ENCODE results near the gene SLC17A9. TPM values are rescaled to one million over a fixed set of nuclear protein-coding genes. Genes with fewer than 3 reads are reported as not detected.

SLC17A9 gene
- total RNA-seq, 1 donor from 2014 or later: 3.2 TPM

DNA sequence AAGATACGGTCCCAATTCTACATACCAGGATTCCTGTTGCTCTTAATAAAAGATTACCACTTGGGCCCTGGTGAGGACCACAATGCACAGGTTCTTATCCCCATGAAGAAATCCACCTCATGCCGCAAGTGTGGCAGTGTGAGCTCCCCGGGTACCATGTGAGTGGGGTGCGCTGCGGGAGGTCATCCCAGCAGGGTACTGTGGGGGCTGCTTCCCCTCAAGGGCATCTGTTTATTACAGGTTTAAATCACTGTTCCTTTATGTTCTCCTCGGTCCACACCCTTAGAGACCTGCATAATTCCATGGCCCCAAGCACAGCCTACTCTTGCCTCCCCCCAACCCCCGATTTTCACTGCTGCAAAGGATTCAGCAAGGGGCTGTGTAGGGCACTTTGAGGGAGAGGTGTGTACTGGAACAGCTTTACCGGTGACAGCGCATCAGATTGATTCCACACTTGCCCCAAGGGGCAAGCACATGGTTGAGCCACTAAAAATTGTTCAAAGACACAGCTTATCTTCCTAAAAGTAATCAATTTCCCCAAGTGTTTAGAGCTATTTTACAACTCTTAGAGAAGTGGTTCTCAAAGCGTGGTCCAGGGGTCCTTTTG is 32.4 kb upstream of the SLC17A9 start:
- DNase-seq (ENCODE audit: low read depth in 2 of 2): no peak

DNA sequence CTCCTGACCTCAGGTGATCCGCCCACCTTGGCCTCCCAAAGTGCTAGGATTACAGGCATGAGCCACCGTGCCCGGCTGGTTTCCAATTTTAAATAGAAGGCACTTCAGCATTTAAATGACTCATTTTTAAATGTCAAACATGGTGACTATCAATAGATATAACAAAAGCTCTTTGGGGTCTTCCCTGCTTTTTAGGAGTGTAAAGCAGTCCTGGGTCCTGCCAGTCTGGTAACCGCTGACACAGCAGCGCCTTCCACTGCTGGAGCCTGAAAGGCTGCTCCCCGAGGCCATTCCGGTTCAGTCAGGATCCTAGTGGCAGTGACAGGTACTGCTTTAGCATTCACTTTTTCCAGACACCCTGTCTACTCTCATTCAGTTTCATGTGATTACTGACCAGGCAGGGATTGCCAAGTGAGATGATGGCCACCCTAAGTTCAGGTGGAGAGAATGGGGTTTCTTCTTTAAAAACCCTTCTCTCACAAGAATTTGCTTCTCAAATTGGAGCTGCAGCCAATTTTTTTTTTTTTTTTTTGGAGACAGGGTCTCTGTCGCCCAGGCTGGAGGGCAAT is 31.3 kb upstream of the SLC17A9 start:
- DNase-seq (ENCODE audit: low read depth in 2 of 2): peak; percentile 62 to 85

GRCh38 chr20:62922451-62922921 is 30.0 kb upstream of the SLC17A9 start:
- DNase-seq (ENCODE audit: low read depth in 2 of 2): no peak

DNA sequence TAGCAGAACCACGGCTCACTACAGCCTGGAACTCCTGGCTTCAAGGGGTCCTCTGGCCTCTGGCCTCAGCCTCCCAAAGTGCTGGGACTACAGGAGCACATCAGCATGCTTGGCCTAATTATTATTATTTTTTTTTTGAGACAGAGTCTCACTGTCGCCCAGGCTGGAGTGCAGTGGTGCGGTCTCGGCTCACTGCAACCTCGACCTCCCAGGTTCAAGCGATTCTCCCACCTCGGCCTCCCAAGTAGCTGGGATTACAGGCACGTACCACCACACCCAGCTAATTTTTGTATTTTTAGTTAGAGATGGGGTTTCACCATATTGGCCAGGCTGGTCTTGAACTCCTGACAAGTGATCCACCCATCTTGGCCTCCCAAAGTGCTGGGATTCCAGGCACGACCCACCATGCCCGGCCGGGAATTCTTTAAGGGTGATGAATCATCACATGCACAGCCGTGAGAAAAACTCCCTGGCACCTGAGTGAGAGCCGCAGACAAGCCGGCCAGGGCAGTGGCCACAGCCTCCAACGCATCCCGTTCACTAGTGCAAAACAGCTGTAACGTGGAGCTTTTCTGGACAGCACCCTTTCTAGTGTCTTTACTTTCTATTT is 29.3 kb upstream of the SLC17A9 start:
- DNase-seq (ENCODE audit: low read depth in 2 of 2): peak; percentile 66 to 87

DNA sequence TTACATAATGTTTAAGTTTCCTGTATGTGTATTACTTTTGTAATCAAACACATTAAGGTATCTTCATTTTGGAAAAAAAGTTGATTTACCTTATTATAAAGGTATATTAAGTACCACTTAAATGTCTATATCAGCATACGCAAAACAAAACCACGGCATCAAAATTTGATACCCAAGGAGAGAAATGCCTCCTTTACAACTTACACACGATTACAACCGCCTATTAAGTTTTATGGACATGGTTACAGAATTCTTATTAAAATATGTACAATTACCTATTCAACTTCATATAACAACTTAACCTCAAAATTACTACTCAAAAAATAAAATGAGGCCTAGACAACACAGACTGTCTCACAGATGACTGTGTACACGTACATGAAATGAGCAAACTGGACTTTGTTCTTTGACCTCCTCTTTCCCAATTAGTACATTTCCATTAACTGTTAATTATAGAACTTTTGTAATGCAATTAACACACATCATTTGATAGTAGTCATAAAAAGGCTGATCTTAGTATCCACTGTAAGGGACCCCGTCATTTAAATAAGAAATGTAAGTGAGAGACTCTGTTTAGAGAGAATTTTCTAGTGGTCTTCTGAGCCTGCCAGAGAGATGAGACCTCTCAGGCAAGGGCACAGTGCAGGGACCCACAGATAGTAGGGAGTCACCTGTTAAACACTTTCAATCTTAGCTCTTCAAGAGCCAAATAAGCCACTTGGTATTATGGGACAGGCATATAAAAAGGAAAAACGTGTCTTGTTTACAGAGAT is 28.7 kb upstream of the SLC17A9 start:
- DNase-seq (ENCODE audit: low read depth in 2 of 2): no peak

DNA sequence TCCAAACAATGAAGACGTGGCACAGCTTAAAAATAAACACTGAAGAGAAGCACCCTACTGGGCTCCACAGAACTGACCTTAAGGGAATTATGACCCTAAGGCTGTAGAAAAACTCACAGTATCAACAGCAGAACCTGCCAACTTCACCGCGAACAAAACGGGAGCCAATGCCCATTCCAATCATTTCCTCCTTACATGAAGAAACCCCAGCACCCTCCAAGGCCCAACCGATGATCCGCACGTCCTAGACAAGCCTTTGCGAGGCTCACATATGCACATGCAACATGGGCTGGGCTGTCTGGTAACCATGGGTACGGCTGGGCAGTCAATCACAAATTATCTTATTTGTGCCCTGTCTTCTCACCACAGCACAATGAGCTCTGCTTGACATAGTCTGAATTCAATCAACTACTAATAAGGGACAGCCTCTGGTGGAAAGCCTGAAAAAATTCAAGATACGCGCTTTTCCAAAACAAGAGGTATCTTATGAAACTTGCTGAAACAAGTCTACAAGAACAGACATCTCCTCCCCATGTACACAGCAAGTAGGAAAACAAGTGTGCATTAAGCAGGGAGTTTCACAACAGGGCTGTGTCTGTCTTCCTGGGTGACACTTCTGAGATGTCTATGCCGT is 27.9 kb upstream of the SLC17A9 start:
- DNase-seq (ENCODE audit: low read depth in 2 of 2): peak; percentile 35 to 63

- no peak for DNase-seq (ENCODE audit: low read depth in 2 of 2)
These were observed 27.5 kb upstream of the SLC17A9 start for GRCh38 chr20:62925076-62925419.

DNA sequence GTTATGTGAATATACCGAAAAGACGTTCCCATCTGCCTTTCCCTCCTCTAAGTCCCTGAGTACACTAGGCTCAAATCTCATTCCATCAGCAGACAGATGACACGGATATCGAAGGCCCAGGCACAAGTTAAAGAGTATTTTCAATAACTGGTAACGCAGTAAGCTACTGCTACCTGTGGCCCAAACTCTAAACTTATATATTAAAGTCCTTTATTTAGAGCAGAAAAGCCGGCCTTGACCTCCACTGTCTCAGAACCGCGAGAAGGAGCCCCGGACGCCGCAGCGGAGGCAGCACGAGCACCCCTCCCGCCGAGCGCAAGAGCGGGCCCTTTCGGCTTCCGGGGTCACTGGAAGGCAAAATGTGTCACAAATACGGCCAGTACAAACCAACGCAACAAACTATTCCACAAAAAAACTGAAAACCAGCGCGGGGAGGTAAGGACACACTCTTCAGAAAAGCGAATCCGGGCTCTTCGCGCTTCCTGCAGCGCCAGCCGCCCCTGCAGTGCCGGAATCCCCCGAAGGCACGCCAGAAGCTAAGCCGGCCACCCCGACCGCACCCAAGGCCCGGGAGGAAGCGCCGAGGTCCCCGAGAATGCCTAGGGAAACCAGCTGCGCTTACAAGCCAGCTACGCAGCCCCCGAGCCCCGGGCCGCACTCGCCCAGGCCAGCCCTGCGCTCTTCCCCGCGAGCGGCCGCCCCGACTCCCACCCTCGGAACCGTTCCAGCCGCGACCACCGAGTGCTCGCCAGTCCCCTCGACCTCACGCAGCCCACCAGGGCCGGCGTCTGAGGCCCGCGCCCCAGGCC is 26.9 kb upstream of the SLC17A9 start:
- DNase-seq (ENCODE audit: low read depth in 2 of 2): peak; percentile 30 to 39

GRCh38 chr20:62926229-62927127 is 26.0 kb upstream of the SLC17A9 start, which contains the start of gene DIDO1:
Gene DIDO1 (minus strand): TSS chr20:62926505.
- peak; percentile 87 to 92 for DNase-seq (ENCODE audit: low read depth in 2 of 2)

- DNase-seq (ENCODE audit: low read depth in 2 of 2): no peak
These were observed 25.3 kb upstream of the SLC17A9 start for GRCh38 chr20:62927128-62927705.

DNA sequence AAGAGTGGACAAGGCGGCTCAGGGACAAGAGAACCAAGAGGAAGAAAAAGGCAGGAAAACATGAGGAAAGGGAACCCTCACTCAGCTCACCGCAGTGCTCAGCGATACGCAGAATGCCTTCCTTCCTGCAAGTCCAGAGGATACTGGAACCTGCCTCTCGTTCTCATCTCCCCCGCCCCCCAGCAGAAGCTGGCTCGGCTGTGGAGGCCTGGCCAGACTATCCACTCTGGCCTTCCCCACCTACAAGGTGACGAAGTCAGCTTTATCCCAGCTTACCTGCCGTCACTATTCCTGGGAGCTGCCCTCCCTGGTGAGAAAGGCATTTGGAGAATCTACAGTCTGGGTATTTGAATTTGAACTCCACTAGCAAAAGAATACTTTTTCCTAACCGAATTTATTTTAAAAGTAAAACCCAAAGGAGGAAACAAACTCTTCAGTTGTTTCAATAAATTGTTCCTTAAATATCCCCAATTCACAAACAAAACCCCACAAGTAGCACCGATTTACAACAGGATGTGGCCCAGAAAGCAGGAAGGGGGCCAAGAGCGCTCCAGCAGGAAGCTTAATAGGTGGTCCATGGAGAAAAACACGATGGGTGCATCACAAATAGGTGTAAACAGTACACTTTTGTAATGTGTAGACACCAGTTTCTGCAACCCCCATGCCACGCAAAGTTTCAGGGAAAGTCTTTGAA is 24.1 kb upstream of the SLC17A9 start:
- DNase-seq (ENCODE audit: low read depth in 2 of 2): peak in 1 of 2 donors; percentile 36

DNA sequence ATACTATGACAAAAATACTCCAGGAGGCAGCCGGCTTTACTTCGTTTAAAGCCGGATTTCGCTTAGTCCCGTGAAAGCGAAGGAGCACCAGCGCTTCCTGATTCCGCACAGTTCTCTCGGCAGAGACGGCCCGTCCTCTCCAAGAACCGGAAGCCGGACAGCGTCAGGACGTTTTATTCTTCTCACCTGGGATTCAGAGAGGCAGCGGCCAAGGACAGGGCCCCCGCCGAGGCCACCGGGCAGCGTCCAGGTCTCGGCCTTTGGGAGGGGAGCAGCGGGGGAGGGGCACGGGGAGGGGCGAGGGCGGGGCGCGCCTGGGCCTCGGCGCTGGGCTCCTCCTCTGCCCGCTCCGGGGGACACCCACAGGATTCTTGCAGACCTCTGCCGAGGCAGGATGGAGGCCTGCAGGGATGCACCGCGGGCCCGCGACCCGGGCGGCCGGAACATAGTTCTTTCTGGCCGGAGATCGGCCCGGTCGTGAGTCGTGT is 23.4 kb upstream of the SLC17A9 start:
- peak; percentile 45 to 59 for DNase-seq (ENCODE audit: low read depth in 2 of 2)

DNA sequence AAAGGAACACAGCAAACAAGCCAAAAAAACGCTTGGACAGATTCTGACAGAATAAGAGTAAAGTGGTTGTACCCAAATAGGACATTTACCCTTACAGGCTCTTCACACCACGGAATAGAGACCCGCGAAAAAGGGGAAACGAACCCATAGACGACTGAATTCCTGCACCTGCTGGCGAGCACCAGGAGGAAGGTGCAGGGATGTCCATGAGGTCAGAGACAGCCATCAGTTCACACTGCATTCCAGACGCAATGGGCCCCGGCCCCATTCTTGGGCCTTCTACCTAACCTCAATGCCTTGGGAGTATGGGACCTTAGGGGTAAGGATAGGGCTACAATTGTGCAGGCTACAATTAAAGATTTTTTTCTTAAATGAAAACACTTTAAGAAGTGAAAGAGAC is 21.0 kb upstream of the SLC17A9 start:
- no peak for DNase-seq (ENCODE audit: low read depth in 2 of 2)

GRCh38 chr20:62933966-62934365 is 18.5 kb upstream of the SLC17A9 start:
- DNase-seq (ENCODE audit: low read depth in 2 of 2): no peak

DNA sequence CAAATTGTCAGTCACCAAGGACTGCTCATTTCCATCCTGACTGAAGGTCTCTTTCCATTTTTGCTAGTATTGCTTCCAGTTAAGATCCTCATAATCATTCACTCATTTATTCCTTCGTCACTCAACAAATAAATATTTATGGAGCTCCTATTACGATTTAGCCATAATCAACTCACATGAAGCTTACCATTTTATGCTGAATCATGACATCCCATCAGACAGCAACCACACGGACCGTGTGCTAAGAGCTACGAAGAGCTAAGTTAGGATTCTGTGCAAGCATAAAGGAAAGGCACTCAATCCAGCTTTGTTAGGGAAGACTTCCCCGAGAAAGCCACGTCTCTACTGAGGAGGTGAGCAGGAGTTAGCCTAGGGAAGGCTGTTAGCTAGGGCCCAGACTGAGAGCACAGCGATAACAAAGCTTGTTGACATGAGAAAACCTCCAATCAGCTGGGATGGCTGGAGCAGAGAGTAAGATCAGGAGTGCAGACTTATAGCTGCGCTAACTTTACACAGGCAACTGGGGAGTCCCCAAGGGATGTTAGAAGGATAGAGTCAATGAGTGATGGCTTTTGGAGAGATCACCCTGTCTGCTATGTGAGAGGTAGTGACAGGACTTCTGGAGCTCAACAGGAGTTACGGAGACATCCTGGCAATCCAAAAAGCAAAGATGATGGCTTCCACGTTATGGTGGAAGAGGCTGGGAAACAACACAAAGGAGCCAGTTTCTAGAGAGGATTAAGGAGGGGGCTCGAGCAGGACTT is 17.1 kb upstream of the SLC17A9 start:
- DNase-seq (ENCODE audit: low read depth in 2 of 2): no peak

DNA sequence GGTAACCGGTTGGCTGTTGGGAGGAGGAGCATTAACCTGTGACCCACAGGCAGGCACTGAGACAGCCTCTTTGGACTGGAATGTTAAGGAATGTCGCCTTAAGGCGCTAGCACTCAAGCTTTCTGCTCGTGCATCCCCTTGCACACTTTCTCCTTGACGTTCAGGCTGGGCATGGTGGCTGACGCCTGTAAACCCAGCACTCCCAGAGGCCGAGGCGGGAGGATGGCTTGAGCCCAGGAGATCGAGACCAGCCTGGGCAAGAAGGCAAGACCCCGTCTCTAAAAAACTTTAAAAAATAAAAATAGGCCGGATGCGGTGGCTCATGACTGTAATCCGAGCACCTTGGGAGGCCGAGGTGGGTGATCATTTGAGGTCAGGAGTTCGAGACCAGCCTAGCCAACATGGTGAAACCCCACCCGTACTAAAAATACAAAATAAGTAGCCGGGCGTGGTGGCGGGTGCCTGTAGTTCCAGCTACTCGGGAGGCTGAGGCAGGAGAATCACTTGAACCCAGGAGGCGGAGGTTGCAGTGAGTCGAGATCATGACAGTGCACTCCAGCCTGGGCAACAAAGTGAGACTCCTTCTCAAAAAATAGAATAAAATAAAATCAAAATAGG is 16.4 kb upstream of the SLC17A9 start:
- no peak for DNase-seq (ENCODE audit: low read depth in 2 of 2)

DNA sequence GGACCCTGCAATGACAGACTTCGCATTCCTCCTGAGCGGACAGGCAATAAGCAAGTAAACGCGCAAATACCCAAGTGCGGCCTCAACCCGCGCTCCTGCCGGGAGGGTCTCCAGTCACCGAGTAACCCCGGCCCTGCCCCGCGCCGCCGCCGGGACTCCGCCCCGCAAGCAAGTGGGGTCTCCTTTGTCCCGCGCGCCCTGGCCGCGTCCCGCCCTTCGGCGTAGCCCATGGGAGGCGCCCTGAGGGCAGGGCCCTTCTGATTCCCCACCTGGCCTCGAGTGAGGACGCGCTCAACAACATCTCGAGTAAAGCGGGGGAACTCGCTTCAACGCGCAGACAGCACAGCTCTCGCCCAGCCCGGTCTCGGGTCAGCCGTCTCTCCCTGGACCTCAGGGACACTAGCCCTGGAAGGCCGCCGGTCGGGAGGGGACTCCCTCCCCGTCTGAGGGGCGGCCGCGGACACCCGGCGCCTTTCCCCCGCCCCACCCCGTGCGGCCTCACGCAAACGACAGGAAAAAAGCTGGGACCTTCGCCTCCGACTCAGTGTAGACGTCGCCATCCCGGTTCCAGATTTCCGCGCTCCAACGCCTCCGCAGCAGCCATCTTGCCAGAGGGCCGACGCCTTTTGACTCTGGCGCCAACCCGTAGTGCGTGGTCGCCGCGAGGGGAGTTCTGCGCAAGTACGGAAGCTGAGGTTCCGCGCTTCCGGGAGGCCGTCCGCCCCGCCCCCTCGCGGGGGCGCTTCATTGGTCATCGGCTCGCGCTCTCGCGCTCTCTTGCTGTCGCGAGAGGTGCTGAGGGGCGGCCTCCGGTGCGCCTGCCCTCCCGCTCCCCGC is 15.0 kb upstream of the SLC17A9 start:
- DNase-seq (ENCODE audit: low read depth in 2 of 2): peak; percentile 98

Data from lung microvascular endothelial cell (primary cell).